Measurements from ENCODE around the gene CCM2. TPM values are rescaled to one million over a fixed set of nuclear protein-coding genes. Genes with fewer than 3 reads are reported as not detected.
"Not testable (repeated sequence)": the region's sequence is repeated elsewhere in the genome, so short reads cannot be mapped to it uniquely, and the experiment has no call there.

CCM2 gene
- total RNA-seq, 2 donors from 2014 or later: 43.0 to 49.7 TPM

DNA sequence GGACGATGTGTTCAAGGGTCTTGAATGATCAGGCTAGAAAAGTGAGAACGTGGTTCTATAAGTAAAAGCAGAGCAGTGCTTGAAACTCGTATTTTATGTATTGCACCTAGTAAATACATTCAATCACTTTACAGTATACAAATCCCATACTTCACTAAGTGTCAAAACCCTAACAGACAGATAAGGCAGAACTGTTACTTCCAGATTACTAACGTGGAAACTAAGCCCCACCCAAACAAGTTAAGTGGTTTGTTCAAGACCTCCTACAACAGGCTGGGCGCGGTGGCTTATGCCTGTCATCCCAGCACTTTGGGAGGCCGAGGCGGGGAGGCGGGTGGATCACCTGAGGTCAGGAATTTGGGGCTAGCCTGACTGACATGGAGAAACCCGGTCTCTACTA, 12.0 kb upstream of the CCM2 start:
- H3K4me3 ChIP-seq: no peak overlapping the region
- DNase-seq (ENCODE audit: low spot score): no peak
- no peaks in the 10 kb centered on the region for H3K9me3 ChIP-seq
- no peak for ATAC-seq (ENCODE audit: insufficient number of reproducible peaks, low FRiP score, low read depth)
- H3K27me3 ChIP-seq (replicated peaks; ENCODE audit: insufficient read depth): no peaks in the 10 kb centered on the region
- TF ChIP-seq, protein P1, sequence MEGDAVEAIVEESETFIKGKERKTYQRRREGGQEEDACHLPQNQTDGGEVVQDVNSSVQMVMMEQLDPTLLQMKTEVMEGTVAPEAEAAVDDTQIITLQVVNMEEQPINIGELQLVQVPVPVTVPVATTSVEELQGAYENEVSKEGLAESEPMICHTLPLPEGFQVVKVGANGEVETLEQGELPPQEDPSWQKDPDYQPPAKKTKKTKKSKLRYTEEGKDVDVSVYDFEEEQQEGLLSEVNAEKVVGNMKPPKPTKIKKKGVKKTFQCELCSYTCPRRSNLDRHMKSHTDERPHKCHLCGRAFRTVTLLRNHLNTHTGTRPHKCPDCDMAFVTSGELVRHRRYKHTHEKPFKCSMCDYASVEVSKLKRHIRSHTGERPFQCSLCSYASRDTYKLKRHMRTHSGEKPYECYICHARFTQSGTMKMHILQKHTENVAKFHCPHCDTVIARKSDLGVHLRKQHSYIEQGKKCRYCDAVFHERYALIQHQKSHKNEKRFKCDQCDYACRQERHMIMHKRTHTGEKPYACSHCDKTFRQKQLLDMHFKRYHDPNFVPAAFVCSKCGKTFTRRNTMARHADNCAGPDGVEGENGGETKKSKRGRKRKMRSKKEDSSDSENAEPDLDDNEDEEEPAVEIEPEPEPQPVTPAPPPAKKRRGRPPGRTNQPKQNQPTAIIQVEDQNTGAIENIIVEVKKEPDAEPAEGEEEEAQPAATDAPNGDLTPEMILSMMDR (IDR thresholded peaks at IDR 0.05): no peak
- H3K27ac ChIP-seq: no peak overlapping the region
- H3K36me3 ChIP-seq: peaks cover 4% of the 10 kb centered on the region
- H3K4me1 ChIP-seq (ENCODE audit: control insufficient read depth in 1 of 2, low read depth in 2 of 2): peaks cover 12 to 37% of the 10 kb centered on the region in 2 donors

DNA sequence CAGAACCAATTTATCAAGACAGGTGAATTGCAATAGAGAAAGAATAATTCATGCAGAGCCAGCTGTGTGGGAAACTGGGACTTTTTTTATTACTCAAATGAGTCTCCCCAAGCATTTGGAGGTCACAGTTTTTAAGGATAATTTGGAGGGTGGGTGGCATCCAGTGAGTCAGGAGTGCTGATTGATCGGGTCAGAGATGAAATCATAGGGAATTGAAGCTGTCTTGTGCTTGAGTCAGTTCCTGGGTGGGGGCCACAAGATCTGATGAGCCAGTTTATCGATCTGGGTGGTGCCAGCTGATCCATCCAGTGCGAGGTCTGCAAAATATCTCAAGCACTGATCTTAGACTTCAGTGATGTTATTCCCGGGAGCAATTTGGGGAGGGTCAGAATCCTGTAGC, 11.3 kb upstream of the CCM2 start:
- DNase-seq (ENCODE audit: low spot score): no peak

DNA sequence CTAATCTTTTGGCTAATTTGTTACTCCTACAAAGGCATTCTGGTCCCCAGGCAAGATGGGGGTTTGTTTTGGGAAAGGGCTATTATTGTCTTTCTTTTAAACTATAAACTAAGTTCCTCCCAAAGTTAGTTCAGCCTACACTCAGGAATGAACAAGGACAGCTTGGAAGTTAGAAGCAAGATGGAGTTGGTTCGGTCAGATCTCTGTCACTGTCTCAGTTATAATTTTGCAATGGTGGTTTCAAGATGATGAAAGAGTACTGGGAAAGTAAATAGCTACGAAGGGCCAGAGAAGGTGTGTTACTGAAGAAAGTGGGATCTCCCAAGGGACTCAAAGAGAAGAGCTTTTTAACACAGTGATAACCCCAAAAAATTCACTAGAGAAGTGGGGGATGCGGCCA, 10.9 kb upstream of the CCM2 start:
- ATAC-seq (ENCODE audit: insufficient number of reproducible peaks, low FRiP score, low read depth): no peak
- TF ChIP-seq, protein P1 (IDR thresholded peaks at IDR 0.05): no peak
- Histone ChIP-seq H3K36me3 (no peaks in the 10 kb centered on the region), H3K4me1 (ENCODE audit: control insufficient read depth in 1 of 2, low read depth in 2 of 2) (peaks cover 12 to 37% of the 10 kb centered on the region in 2 donors), H3K27ac (no peak overlapping the region), H3K9me3 (no peaks in the 10 kb centered on the region), H3K4me3 (no peak overlapping the region), H3K27me3 (replicated peaks; ENCODE audit: insufficient read depth) (no peaks in the 10 kb centered on the region)
- no peak for DNase-seq (ENCODE audit: low spot score)

More for the DNA sequence above, 11.3 kb upstream of the CCM2 start:
- Histone ChIP-seq H3K36me3 (no peaks in the 10 kb centered on the region), H3K27me3 (replicated peaks; ENCODE audit: insufficient read depth) (no peaks in the 10 kb centered on the region), H3K9me3 (no peaks in the 10 kb centered on the region), H3K4me1 (ENCODE audit: control insufficient read depth in 1 of 2, low read depth in 2 of 2) (peaks cover 12 to 37% of the 10 kb centered on the region in 2 donors), H3K27ac (no peak overlapping the region), H3K4me3 (no peak overlapping the region)
- ATAC-seq (ENCODE audit: insufficient number of reproducible peaks, low FRiP score, low read depth): no peak
- TF ChIP-seq, protein P1 (IDR thresholded peaks at IDR 0.05): no peak

DNA sequence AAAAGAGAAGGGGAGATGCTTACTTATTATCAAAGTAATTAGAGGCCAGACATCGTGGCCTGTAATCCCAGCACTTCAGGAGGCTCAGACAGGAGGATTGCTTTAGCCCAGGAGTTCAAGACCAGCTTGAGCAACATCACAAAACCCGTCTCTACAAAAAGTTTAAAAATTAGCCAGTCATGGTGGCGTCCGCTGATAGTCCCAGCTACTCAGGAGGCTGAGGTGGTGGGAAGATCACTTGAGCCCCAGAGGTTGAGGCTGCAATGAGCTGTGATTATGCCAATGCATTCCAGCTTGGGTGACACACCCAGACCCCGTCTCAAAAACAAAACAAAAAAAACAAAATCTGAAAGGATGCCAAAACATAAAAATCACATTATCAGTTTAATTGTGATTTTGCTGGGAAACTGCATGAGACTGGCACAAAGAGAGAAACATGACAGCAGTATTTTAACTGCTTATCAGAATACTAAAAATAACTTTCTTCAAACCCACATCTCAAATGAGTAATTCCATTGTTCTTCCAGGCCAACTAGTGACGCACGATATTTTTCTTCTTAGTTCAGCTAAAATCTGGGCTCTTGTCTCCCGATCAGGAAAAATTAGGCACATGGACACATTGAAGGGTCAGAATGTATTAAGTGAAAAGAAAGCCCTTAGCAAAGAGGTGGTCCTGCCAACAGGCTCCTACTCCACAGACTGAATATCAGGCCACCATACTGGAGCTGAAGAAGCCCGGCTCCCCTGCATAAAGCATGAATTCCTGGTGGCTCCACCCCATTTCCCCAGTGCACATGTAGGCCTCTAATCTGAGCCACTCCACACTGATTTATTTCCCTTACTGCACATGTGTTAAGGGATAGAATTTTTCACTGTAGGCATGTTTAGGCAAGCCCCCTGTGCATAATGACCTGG, 9.6 kb upstream of the CCM2 start:
- peak overlapping the region; percentile 52 to 56 for H3K27ac ChIP-seq

DNA sequence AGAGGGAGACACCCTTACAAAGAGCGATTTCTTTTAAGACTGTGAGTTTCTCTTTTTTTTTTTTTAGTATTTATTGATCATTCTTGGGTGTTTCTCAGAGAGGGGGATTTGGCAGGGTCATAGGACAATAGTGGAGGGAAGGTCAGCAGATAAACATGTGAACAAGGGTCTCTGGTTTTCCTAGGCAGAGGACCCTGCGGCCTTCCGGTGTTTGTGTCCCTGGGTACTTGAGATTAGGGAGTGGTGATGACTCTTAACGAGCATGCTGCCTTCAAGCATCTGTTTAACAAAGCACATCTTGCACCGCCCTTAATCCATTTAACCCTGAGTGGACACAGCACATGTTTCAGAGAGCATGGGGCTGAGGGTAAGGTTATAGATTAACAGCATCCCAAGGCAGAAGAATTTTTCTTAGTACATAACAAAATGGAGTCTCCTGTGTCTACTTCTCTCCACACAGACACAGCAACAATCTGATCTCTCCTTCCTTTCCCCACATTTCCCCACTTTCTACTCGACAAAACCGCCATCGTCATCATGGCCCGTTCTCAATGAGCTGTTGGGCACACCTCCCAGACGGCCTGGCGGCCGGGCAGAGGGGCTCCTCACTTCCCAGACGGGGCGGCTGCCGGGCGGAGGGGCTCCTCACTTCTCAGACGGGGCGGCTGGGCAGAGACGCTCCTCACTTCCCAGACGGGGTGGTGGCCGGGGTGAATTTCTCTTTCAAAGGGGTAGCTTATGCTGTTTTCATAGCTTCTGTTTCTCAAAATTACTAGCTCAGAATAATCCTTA, 7.8 kb upstream of the CCM2 start:
- H3K27ac ChIP-seq; H3K9me3 ChIP-seq; H3K27me3 ChIP-seq (replicated peaks; ENCODE audit: insufficient read depth); H3K36me3 ChIP-seq; DNase-seq (ENCODE audit: low spot score); H3K4me3 ChIP-seq; ATAC-seq (ENCODE audit: insufficient number of reproducible peaks, low FRiP score, low read depth): not testable (repeated sequence)
- H3K4me1 ChIP-seq (ENCODE audit: control insufficient read depth in 1 of 2, low read depth in 2 of 2): peaks cover 6 to 19% of the 10 kb centered on the region in 2 donors

More for the DNA sequence above, 9.6 kb upstream of the CCM2 start:
- peak; percentile 38 for ATAC-seq (ENCODE audit: insufficient number of reproducible peaks, low FRiP score, low read depth)
- Histone ChIP-seq H3K9me3 (no peaks in the 10 kb centered on the region), H3K4me1 (ENCODE audit: control insufficient read depth in 1 of 2, low read depth in 2 of 2) (peaks cover 12 to 28% of the 10 kb centered on the region in 2 donors), H3K36me3 (no peaks in the 10 kb centered on the region), H3K27me3 (replicated peaks; ENCODE audit: insufficient read depth) (no peaks in the 10 kb centered on the region), H3K4me3 (no peak overlapping the region)
- TF ChIP-seq, protein P1 (IDR thresholded peaks at IDR 0.05): no peak
- DNase-seq (ENCODE audit: low spot score): no peak

Data from thoracic aorta (tissue), 2 donors.